Spleen (tissue), 7 donors: ENCODE results near the gene ZFAND2A.

Experiments
- CTCF ChIP-seq, 11 experiments: fragments of 200-600 bp in 7 of 11; fragments of 450-650 bp in 4 of 11; sonication (generic) in 4 of 11; IDR thresholded peaks in 8 of 11; conservative IDR thresholded peaks in 3 of 11; 1 replicate in 7 of 11; 2 replicates in 4 of 11; pipeline versions ENCODE4 v1.4.0 to v1.8.0; 2016 to 2021; ENCODE audit warnings: antibody characterized with exemption in 11 of 11, inconsistent platforms in 4 of 11, mild to moderate bottlenecking in 1 of 11
- POLR2A ChIP-seq, 3 donors: fragments of 450-650 bp; IDR thresholded peaks; one replicate each; pipeline ENCODE4 v1.5.1; 2017; ENCODE audit warnings: antibody characterized with exemption in 3 of 3, mild to moderate bottlenecking in 1 of 3
- donor health status: DM: no; HTN: no; CAD: no; lungs with moderate emphysema.
- donor health status: DM: no; HTN: no; CAD: no.
- donor health status: DM: no; HTN: no; CAD: no.

GRCh38 chr7:1151653-1152425 is 8.2 kb downstream of the ZFAND2A start:
- TF ChIP-seq POLR2A (IDR thresholded peaks at IDR 0.05): no peak
- no peak for TF ChIP-seq CTCF (IDR thresholded peaks at IDR 0.05 in 8 of 11, conservative IDR thresholded peaks at IDR 0.05 in 3 of 11)
